SH-SY5Y (cell line): ENCODE measurements around the gene IKBIP.

ENCODE experiments used
- GATA2 ChIP-seq: IDR thresholded peaks from 2 replicates; pipeline ENCODE4 v1.6.1; 2011; ENCODE audit warnings: mild to moderate bottlenecking, low read depth, low read length
- GATA3 ChIP-seq: IDR thresholded peaks from 2 replicates; pipeline ENCODE4 v1.6.1; 2011; ENCODE audit warnings: low read depth, mild to moderate bottlenecking, low read length, moderate library complexity

- TF ChIP-seq GATA2: no peak
- TF ChIP-seq GATA3: no peak
Measured at GRCh38 chr12:98638009-98638408, 6.6 kb downstream of the IKBIP start.
